Testis (tissue), 2 donors: ENCODE measurements around the gene PPP1R9A.

Experiments used
- POLR2A ChIP-seq: fragments of 450-650 bp; IDR thresholded peaks from one replicate; pipeline ENCODE4 v1.6.1; 2017; ENCODE audit warnings: antibody characterized with exemption, mild to moderate bottlenecking, moderate library complexity
- TF ChIP-seq, protein P1 (sequence below), 3 experiments: fragments of 450-650 bp in 2 of 3; fragments of 200-600 bp in 1 of 3; sonication (generic) in 1 of 3; IDR thresholded peaks; one replicate each; pipeline ENCODE4 v1.5.1; 2016 to 2019; ENCODE audit warnings: antibody characterized with exemption in 3 of 3, mild to moderate bottlenecking in 2 of 3, moderate library complexity in 1 of 3

DNA sequence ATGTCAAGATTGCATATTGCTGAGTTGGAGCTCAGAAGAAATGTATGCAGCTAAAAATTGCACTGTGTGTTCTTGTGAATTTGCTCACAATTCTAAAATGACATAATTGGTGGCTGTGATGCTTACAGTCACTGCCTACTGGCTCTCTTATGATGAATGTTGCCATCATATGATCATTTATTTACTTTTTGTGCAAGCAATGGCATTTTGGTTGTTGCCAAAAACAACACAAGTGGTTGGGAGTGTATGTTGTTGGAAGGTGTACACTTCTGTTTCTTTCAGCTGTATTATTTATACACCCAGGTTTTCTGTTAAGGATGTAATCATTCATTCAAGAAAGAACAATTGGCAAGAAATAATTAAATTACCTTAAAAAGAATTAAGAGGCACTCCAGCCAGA is 388.0 kb downstream of the PPP1R9A start:
- TF ChIP-seq, protein P1, sequence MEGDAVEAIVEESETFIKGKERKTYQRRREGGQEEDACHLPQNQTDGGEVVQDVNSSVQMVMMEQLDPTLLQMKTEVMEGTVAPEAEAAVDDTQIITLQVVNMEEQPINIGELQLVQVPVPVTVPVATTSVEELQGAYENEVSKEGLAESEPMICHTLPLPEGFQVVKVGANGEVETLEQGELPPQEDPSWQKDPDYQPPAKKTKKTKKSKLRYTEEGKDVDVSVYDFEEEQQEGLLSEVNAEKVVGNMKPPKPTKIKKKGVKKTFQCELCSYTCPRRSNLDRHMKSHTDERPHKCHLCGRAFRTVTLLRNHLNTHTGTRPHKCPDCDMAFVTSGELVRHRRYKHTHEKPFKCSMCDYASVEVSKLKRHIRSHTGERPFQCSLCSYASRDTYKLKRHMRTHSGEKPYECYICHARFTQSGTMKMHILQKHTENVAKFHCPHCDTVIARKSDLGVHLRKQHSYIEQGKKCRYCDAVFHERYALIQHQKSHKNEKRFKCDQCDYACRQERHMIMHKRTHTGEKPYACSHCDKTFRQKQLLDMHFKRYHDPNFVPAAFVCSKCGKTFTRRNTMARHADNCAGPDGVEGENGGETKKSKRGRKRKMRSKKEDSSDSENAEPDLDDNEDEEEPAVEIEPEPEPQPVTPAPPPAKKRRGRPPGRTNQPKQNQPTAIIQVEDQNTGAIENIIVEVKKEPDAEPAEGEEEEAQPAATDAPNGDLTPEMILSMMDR (IDR thresholded peaks at IDR 0.05), result no peak
- no peak for TF ChIP-seq POLR2A
